Central memory CD4-positive, alpha-beta T cell (primary cell): ENCODE measurements around the gene TMEM175.
"Not testable (repeated sequence)": the region's sequence is repeated elsewhere in the genome, so short reads cannot be mapped to it uniquely, and the experiment has no call there.

Experiments
- DNase-seq: peaks from one replicate; pipeline ENCODE4 v3.0.0; 2022

TMEM175 gene

DNA sequence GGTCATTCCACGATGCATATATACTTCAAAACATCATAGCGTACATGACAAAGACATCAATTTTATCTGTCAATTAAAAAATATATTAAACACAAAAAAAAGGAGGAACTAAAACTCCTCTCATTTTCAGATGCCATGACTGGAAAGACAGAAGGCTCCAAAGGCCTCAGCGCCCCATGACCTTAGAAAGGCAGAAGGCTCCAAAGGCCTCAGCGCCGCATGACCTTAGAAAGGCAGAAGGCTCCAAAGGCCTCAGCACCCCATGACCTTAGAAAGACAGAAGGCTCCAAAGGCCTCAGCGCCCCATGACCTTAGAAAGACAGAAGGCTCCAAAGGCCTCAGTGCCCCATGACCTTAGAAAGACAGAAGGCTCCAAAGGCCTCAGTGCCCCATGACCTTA, 13.7 kb upstream of the TMEM175 start:
- not testable (repeated sequence) for DNase-seq

DNA sequence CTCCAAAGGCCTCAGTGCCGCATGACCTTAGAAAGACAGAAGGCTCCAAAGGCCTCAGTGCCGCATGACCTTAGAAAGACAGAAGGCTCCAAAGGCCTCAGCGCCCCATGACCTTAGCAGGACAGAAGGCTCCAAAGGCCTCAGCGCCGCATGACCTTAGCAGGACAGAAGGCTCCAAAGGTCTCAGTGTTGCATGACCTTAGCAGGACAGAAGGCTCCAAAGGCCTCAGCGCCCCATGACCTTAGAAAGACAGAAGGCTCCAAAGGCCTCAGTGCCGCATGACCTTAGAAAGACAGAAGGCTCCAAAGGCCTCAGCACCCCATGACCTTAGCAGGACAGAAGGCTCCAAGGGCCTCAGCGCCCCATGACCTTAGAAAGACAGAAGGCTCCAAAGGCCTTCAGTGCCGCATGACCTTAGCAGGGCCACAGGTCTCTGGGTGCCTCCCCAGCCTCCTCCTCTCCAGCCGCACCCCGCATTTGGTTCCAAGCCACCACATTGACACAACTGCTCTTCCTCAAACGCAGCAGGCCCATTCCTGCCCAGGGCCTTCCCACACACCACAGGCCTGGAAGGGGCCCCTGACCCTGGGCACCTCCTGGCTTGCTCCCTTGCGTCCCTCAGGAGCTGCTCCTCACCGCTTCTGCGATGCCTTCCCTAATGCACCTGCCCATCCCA, 13.1 kb upstream of the TMEM175 start:
- DNase-seq = not testable (repeated sequence)

- DNase-seq = no peak
Observed at GRCh38 chr4:921830-922331, 10.4 kb upstream of the TMEM175 start.

GRCh38 chr4:924107-925096, 7.9 kb upstream of the TMEM175 start:
- DNase-seq = no peak

GRCh38 chr4:925171-925570, 7.1 kb upstream of the TMEM175 start:
- no peak for DNase-seq

GRCh38 chr4:925771-926500, 6.3 kb upstream of the TMEM175 start:
- no peak for DNase-seq

GRCh38 chr4:926538-926937, 5.7 kb upstream of the TMEM175 start:
- DNase-seq = no peak

DNA sequence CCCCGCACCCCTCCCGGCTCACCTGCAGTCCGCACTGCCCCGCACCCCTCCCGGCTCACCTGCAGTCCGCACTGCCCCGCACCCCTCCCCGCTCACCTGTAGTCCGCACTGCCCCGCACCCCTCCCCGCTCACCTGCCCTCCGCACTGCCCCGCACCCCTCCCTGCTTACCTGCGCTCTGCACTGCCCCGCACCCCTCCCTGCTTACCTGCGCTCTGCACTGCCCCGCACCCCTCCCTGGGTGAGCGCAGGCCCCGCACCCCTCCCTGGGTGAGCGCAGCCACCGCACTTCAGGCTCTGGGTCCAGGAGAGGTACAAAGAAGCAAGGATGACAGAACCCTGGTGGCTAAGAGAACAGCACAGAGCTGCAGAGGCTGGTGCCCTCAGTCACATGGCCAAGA, 4.7 kb upstream of the TMEM175 start:
- not testable (repeated sequence) for DNase-seq

DNA sequence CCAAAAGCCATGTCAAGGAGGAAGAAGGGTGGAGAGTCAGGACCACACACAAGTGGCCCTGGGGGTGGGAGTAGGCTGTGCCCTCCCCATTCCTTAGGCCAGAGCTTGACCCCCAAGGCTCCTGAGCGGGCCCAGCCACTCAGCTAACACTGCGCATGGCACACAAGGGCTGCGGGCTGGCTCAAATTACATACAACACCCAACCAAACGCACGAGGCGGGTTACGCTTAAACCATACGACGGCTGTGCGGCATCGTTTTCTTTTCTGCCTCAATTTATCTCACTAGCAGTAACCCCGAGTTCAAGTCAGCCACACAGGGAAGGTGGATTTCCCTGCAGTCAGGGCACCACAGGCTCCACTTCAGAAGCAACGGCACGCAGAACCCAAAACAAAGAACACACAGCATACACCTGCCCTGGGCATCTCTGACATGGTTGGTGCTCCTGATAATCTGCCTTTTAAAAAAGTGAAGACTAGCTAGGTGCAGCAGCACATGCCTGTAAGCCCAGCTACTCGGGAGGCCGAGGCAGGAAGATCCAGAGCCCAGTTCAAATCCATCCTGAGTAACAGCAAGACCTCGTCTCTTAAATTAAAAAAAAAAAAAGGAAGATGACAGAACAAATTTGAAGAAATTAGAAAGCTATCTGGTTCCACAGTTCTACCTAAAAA, 3.0 kb upstream of the TMEM175 start:
- no peak for DNase-seq

DNA sequence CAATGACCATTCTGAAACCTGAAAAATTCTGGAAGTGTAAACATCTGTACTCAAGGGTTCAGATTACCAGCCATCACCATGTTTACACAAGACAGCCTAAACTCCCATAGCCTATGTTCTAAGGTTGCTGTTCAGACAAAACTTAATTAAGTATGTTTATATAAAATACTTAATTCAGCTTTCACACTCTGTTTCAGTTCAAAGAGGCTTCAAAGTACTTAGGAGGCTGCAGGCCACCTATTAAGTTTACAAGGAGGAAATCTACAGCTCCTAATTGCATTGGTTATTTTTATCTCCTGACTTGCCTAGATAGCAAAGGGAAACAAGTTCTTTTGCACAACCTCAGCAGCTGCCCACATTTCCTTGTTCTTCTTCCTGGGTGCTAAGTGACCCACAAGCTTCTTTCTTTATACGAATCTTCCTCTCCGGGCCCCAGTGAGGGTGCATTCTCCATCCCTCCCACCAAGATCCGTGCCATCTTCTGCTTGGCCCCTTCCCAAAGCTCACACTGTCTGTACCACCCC, 2.2 kb upstream of the TMEM175 start:
- no peak for DNase-seq

- DNase-seq = no peak
Observed at GRCh38 chr4:930827-931193, 1.4 kb upstream of the TMEM175 start.

DNA sequence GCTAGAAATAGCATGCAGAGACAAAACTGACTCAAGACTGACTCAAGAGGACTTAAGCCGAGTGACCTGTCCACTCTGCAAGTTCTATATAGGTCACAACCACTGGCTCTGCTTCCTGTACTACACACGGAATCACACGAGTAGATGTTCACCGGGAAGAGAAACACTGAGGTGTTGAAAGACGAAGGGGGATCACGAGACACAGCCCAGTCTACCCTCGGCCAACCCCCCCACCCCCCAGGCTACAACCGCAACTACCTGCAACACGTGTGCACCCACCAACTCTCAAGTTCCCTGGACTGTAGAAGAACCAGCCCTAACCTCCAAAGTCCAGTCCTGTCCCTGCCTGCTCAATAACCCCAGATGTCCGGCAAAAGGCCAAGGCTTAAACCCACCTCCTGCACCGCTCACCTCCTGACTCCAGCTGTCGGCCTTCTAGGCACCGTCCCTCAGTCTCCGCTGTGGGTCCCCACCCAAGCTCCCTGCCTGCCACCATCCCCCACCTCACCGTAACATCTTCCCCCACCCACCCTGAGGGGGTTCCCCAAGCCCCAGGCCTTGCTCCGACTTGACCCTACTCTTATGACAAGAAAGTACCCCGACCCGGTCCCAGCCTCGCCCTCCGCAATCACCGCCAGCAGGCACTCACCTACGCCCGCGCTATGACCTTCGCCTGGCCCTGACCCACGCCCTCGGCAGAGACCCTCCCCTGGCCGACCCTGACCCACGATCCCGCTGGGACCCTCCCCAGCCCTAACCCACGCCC, 883 bp upstream of the TMEM175 start:
- no peak for DNase-seq

GRCh38 chr4:932713-933070, 432 bp downstream of the TMEM175 start:
- no peak for DNase-seq

DNA sequence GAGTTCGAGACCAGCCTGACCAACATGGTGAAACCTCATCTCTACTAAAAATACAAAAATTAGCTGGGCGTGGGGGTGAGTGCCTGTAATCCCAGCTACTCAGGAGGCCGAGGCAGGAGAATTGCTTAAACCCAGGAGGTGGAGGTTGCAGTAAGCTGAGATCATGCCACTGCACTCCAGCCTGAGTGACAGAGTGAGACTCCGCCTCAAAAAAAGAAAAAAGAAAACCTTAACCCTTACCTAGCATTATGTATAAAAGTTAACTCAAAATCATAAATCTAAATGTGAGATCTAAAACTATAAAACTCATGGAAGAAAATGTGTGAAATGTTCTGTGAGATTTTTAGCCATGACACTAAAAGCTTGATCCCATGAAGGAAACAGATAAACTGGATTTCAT, 7.2 kb downstream of the TMEM175 start:
- DNase-seq = not testable (repeated sequence)

DNA sequence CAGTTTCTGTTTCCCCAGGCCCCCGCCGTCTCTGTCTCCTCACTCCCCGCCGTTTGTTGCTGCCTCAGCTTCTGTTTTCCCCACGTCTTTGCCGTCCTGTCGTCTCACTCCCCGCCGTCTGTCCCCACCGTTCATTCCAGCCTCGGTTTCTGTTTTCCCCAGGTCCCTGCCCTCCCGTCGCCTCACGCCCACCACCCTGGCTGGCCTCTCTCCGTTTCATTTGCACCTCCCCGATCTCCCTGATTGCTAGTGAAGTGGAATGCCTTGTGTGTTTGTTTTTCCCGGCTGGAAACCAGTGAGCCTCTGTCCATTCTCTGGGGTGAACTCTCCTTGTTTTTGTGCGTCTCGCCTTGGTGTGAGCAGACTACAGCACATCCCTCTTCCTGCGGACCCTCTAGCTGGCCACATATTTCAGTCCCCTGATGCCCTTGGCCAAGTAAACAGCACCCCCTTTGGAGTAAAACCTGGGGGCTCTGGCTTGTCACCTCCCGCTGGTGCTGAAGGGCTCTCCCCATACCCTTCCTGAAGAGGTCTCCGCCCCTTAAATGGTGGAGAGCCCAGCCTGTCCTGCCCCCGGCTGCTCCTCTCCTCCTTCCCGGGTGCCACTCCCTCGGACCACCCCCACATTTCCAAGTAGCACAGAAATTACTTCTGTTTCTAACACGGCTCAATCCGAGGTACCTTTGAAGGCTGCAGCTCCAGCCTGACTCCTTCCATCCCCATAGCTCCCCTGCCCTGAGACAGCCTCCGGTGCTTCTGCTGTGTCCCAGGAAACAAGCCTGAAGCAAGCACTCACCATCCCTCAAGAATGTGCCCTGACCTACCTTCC, 13.2 kb downstream of the TMEM175 start:
- DNase-seq = no peak

GRCh38 chr4:946103-946450, 13.8 kb downstream of the TMEM175 start:
- no peak for DNase-seq

- no peak for DNase-seq
Observed at GRCh38 chr4:946517-947471, 14.5 kb downstream of the TMEM175 start.

- no peak for DNase-seq
Observed at GRCh38 chr4:947491-947971, 15.3 kb downstream of the TMEM175 start.
